Measurements from ENCODE around the gene DNAH11.
A peak's percentile ranks its signal among the peaks of the same experiment; 100 is the strongest.

The DNAH11 gene

GRCh38 chr7:21550076-21550475, 7.2 kb downstream of the DNAH11 start:
- DNase-seq = no peak

- DNase-seq = no peak
Measured at GRCh38 chr7:21550821-21551531, 8.1 kb downstream of the DNAH11 start.

GRCh38 chr7:21562385-21562784, 19.5 kb downstream of the DNAH11 start:
- DNase-seq = no peak

- DNase-seq = no peak
Measured at GRCh38 chr7:21565614-21566013, 22.8 kb downstream of the DNAH11 start.

- DNase-seq = no peak
Measured at GRCh38 chr7:21566094-21566493, 23.3 kb downstream of the DNAH11 start.

GRCh38 chr7:21568762-21569161, 25.9 kb downstream of the DNAH11 start:
- DNase-seq = peak; percentile 21

GRCh38 chr7:21572331-21573313, 29.8 kb downstream of the DNAH11 start:
- DNase-seq = no peak

- DNase-seq = peak; percentile 54
Measured at GRCh38 chr7:21579341-21580072, 36.7 kb downstream of the DNAH11 start.

GRCh38 chr7:21580073-21580521, 37.3 kb downstream of the DNAH11 start:
- DNase-seq = peak; percentile 91

- no peak for DNase-seq
Measured at GRCh38 chr7:21585070-21585724, 42.4 kb downstream of the DNAH11 start.

- no peak for DNase-seq
Measured at GRCh38 chr7:21587139-21587784, 44.4 kb downstream of the DNAH11 start.

GRCh38 chr7:21596801-21597200, 54.0 kb downstream of the DNAH11 start:
- no peak for DNase-seq

- no peak for DNase-seq
Measured at GRCh38 chr7:21603462-21603861, 60.6 kb downstream of the DNAH11 start.

- DNase-seq = no peak
Measured at GRCh38 chr7:21603972-21604749, 61.3 kb downstream of the DNAH11 start.

GRCh38 chr7:21605008-21605585, 62.3 kb downstream of the DNAH11 start:
- DNase-seq = no peak

- DNase-seq = no peak
Measured at GRCh38 chr7:21608465-21608864, 65.6 kb downstream of the DNAH11 start.

- DNase-seq = no peak
Measured at GRCh38 chr7:21611129-21611528, 68.3 kb downstream of the DNAH11 start.

GRCh38 chr7:21616091-21616490, 73.3 kb downstream of the DNAH11 start:
- DNase-seq = no peak

- peak; percentile 71 for DNase-seq
Measured at GRCh38 chr7:21616796-21617436, 74.1 kb downstream of the DNAH11 start.

- DNase-seq = no peak
Measured at GRCh38 chr7:21617513-21617912, 74.7 kb downstream of the DNAH11 start.

Data from HCEC 1CT (cell line).